GM12873 (cell line): ENCODE results near the gene HDAC3.

Source experiments
- CTCF ChIP-seq: IDR thresholded peaks from 2 replicates; pipeline ENCODE4 v1.5.1; 2012; ENCODE audit warnings: low read depth, mild to moderate bottlenecking, moderate library complexity, low read length, control low read depth; ENCODE audit not compliant: insufficient read depth; ENCODE audit errors: missing control alignments

HDAC3 gene

GRCh38 chr5:141656396-141656795 is 19.7 kb upstream of the HDAC3 start:
- no peak for TF ChIP-seq CTCF

GRCh38 chr5:141655020-141655419 is 18.4 kb upstream of the HDAC3 start:
- no peak for TF ChIP-seq CTCF

- no peak for TF ChIP-seq CTCF
Observed at GRCh38 chr5:141654298-141654697, 17.6 kb upstream of the HDAC3 start.

GRCh38 chr5:141651728-141652105 is 15.1 kb upstream of the HDAC3 start:
- no peak for TF ChIP-seq CTCF

- no peak for TF ChIP-seq CTCF
Observed at GRCh38 chr5:141650851-141651727, 14.4 kb upstream of the HDAC3 start, which contains the start of gene FCHSD1. Gene FCHSD1, minus strand, starts transcription at chr5:141651418. Its CDS starts 50 bp downstream, at chr5:141651368.

GRCh38 chr5:141649972-141650371 is 13.3 kb upstream of the HDAC3 start:
- TF ChIP-seq CTCF = no peak

- no peak for TF ChIP-seq CTCF
Observed at GRCh38 chr5:141649056-141649688, 12.5 kb upstream of the HDAC3 start.
